Bronchial epithelial cell (primary cell): ENCODE results near the gene SLC47A1. TPM values are rescaled to one million over a fixed set of nuclear protein-coding genes. Genes with fewer than 3 reads are reported as not detected.
A peak's percentile ranks its signal among the peaks of the same experiment; 100 is the strongest.

Experiments
- DNase-seq: peaks from one replicate; pipeline ENCODE4 v3.0.0-alpha.2; 2010; ENCODE audit warnings: low read depth
- FAIRE-seq: peaks from 2 replicates; lab custom pipeline; 2011; peaks lifted over from hg19 to GRCh38; lab: Jason Lieb, UNC
- H3K27me3 ChIP-seq: 2 replicates; pipeline ENCODE4 v1.5.1; 2011; ENCODE audit warnings: low read length; ENCODE audit not compliant: control insufficient read depth, insufficient read depth
- H3K36me3 ChIP-seq: 2 replicates; pipeline ENCODE4 v1.5.1; 2011; ENCODE audit warnings: low read length; ENCODE audit not compliant: control insufficient read depth, insufficient read depth
- H3K4me3 ChIP-seq: 2 replicates; pipeline ENCODE4 v1.5.1; 2011; ENCODE audit warnings: mild to moderate bottlenecking, low read depth, low read length, control low read depth
- total RNA-seq: library from RNA; depleted of rRNA; stranded (reverse); fragments of >200 nt; gene quantifications from 2 replicates; pipeline ENCODE4 v1.2.1, GENCODE V29; 2014
- TF ChIP-seq, protein P1 (sequence below): IDR thresholded peaks from 2 replicates; pipeline ENCODE4 v1.5.1; 2011; ENCODE audit warnings: mild to moderate bottlenecking, moderate library complexity, low read length, control low read depth, inconsistent platforms; ENCODE audit not compliant: insufficient read depth, severe bottlenecking

The SLC47A1 gene
- total RNA-seq, 1 donor from 2014 or later, result 1.6 TPM

DNA sequence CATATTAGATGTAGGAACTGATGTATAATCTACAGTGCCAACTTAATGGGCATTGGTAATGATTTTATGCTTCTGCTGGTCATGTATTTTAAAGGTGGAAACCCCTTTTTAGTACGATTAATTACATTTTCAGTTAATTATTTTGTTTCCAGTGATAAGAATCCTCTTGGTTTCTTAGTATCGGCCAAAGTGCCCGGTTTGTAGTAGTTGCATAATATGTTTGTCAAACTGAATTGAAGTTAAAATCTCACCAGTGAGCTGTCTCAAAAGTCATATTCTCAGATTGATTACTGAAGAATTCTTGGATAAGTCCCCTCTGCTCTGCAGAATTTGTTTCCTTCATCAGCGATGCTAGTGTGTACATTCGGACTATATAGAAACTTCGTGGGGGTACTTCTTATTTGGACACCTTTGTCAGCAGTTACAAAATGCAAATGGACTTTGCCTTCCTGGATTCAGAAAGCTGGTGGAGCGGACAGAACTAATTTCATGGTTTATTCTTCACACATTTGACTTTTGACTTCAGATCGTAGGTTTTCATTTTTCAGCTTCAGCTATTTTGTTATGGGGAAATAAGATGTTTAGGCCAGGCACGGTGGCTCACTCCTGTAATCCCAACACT is 28.2 kb downstream of the SLC47A1 start:
- no peak overlapping the region for H3K4me3 ChIP-seq
- TF ChIP-seq, protein P1, sequence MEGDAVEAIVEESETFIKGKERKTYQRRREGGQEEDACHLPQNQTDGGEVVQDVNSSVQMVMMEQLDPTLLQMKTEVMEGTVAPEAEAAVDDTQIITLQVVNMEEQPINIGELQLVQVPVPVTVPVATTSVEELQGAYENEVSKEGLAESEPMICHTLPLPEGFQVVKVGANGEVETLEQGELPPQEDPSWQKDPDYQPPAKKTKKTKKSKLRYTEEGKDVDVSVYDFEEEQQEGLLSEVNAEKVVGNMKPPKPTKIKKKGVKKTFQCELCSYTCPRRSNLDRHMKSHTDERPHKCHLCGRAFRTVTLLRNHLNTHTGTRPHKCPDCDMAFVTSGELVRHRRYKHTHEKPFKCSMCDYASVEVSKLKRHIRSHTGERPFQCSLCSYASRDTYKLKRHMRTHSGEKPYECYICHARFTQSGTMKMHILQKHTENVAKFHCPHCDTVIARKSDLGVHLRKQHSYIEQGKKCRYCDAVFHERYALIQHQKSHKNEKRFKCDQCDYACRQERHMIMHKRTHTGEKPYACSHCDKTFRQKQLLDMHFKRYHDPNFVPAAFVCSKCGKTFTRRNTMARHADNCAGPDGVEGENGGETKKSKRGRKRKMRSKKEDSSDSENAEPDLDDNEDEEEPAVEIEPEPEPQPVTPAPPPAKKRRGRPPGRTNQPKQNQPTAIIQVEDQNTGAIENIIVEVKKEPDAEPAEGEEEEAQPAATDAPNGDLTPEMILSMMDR, result no peak
- H3K36me3 ChIP-seq, result no peaks in the 10 kb centered on the region
- no peak for DNase-seq
- no peak for FAIRE-seq
- no peaks in the 10 kb centered on the region for H3K27me3 ChIP-seq

- no peak for FAIRE-seq
- Histone ChIP-seq H3K27me3 (no peaks in the 10 kb centered on the region), H3K36me3 (no peaks in the 10 kb centered on the region), H3K4me3 (no peak overlapping the region)
- no peak for DNase-seq
- TF ChIP-seq, protein P1, result no peak
These were observed 32.3 kb downstream of the SLC47A1 start for GRCh38 chr17:19565817-19566575.

DNA sequence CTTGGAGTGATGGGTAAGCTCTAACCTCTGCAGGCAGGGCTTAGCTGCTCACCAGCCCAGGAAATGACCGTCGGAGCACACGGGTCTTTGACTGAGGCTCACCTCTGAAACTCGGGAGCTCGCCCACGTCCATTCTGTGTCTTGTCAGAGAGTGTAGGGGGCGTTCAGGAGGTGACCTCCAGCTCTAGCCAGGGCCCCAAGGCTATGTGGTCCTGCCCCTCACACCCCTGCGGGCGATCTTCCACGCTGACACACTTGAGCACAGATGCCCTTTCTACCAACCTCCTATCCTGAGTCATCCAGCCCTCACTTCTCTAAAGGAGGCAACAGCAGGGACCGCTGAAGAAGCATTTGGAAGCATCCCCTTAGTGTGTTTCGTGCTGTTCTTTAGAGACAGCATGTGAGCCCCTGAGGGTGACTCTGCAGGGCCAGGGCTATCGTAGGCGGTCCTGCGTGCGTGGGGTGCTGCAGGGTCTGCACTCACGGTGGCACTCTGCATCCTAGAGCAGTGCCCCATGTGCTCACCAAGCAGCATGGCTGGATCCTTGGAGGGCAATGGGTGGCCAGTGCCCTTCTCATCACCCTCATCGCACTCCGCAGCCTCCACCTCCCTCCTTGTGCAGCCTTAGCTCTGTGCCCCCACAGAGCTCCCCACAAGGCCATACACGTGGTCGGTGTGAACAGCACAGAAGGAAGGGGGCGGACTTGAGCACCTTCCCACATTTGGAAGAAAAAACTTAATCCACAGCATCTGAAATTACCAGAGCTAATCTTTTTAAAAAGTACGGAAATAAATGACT is 33.8 kb downstream of the SLC47A1 start:
- peak; percentile 47 for FAIRE-seq
- TF ChIP-seq, protein P1, result no peak
- Histone ChIP-seq H3K4me3 (no peak overlapping the region), H3K36me3 (no peaks in the 10 kb centered on the region), H3K27me3 (no peaks in the 10 kb centered on the region)
- no peak for DNase-seq

- H3K4me3 ChIP-seq, result no peak overlapping the region
- H3K27me3 ChIP-seq, result no peaks in the 10 kb centered on the region
- FAIRE-seq, result no peak
- TF ChIP-seq, protein P1, result no peak
- no peaks in the 10 kb centered on the region for H3K36me3 ChIP-seq
- DNase-seq, result no peak
These were observed 34.3 kb downstream of the SLC47A1 start for GRCh38 chr17:19568016-19568350.

DNA sequence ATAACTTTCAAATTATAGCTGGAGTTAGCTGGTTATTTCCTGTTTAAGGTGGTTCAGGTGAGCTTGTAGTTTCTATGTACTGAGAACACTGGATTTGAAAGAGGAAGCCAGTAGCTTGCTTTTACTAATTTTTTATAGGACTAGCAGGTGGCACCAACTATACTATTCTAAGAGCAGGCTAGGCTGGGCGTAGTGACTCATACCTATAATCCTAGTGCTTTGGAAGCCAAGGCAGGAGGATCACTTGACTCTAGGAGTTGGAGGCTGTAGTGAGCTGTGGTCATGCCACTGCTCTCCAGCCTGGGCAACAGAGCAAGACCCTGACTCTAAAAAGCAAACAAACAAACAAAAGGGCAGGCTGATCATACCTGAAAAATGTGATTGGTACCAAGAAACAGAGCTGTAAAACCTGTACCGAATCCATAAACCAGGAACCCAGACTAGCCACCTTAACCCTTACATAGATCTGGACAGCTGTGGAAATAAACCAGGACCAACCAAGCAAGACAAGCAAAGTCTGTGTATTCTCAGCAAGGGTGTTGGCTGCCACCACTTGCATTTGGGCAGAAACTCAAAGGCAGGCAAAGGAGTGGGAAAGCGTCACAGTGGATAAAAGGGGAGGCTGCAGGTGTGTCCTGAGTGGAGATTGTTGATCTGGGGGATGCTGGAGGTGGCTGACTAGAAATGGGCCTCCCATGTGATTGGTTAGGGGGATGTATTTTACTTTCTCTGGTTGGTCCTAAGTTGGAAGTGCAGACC is 36.3 kb downstream of the SLC47A1 start:
- TF ChIP-seq, protein P1, result no peak
- Histone ChIP-seq H3K27me3 (no peaks in the 10 kb centered on the region), H3K4me3 (no peak overlapping the region), H3K36me3 (no peaks in the 10 kb centered on the region)
- FAIRE-seq (no peak), DNase-seq (peak; percentile 17)
